Left ventricle myocardium inferior (tissue), 1 donor: ENCODE results near the gene ZNF280B. TPM values are rescaled to one million over a fixed set of nuclear protein-coding genes. Genes with fewer than 3 reads are reported as not detected.

ENCODE experiments used
- DNase-seq: peaks from one replicate; pipeline ENCODE4 v3.0.0-alpha.2; 2020
- H3K27ac ChIP-seq: fragments of 200-600 bp; replicated peaks from 2 replicates; pipeline ENCODE4 v1.8.0; 2021
- H3K27me3 ChIP-seq: fragments of 200-600 bp; 2 replicates; pipeline ENCODE4 v1.8.0; 2021; ENCODE audit warnings: low read depth
- H3K36me3 ChIP-seq: fragments of 200-600 bp; 2 replicates; pipeline ENCODE4 v1.8.0; 2021
- H3K4me1 ChIP-seq: fragments of 200-600 bp; 2 replicates; pipeline ENCODE4 v1.8.0; 2021
- H3K4me3 ChIP-seq: fragments of 200-600 bp; 2 replicates; pipeline ENCODE4 v1.8.0; 2021; ENCODE audit warnings: mild to moderate bottlenecking, moderate library complexity
- H3K9me3 ChIP-seq: fragments of 200-600 bp; replicated peaks from 2 replicates; pipeline ENCODE4 v1.8.0; 2021
- CTCF ChIP-seq: fragments of 200-600 bp; IDR thresholded peaks from 2 replicates; pipeline ENCODE4 v1.8.0; 2021; ENCODE audit warnings: antibody characterized with exemption, mild to moderate bottlenecking, borderline replicate concordance
- intact Hi-C: fragments of 100-400 bp; cut with micrococcal nuclease; formaldehyde crosslinking; loops from one replicate; pipeline ENCODE4 v1.11.0; 2022
- long read RNA-seq: library from polyadenylated mRNA; unstranded; transcript quantifications from one replicate; pipeline ENCODE4 v2.0.0, GENCODE V29; 2021
- total RNA-seq: library from RNA; stranded (reverse); fragmentation: NEBNext Ultra II Directional; extraction: Animal tissue kit (Norgen Biotek cat#: 25700); gene quantifications from one replicate; pipeline ENCODE4 v1.2.1, GENCODE V29; 2021
- donor health status: DM: no; HTN: yes; CAD: no; lungs with severe emphysema.

ZNF280B gene
- 0.96 TPM for total RNA-seq
- long read RNA-seq, full-length matches to known transcripts: 2 of 2 reads
- long read RNA-seq, partial matches to known transcripts: 0 of 2 reads
- long read RNA-seq, other reads (novel, unspliced or antisense): 0 of 2 reads

DNA sequence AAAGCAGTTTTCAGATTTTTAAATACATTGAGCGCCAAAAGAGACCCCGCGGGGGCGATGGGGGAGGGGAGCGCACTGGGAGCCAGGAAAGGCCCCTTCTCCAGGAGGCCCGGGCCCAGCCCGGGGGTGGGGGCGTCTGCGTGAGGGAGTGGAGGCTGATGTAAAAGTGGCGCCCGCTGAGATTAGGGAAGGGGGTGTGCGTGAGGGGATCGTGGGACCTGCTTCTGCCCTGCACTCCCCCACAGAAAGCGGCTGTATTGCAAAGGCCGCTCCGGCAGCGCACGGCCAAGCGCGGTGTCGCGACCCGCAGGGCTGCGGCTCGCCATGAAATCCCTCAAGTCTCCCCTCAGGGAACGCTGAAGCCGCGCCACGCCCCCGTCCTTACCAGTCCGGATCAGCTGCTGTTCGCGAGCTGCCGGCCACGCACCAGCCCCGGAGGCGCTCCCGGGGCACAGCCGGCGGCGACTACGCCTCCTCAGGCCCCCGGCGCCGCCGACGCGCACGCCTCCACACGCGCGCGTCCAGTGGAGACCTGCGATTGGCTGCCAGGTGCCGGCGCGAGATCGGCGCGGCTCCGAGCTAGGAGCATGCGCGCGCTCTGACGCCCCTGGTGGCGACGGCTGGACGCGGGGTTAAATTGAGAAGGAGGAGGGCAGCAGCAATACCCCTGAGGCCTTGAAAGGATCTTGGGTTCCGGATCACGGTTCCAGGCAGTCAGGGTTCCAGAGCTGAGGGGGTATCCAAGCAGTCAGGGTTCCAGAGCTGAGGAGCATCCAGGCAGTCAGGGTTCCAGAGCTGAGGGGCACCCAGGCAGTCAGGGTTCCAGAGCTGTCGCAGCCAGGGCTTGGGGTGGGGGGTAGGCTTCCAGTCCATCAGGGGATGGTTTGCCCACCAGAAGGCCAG, at the start of gene ZNF280B:
TSS of gene ZNF280B (minus strand) at position 469 of the 903 bp plus-strand sequence. CDS start 19,344 bp downstream, outside the sequence.
- peak; percentile 50 for TF ChIP-seq CTCF
- peaks cover 47% of the 10 kb centered on the region for H3K27me3 ChIP-seq
- no peak within 1 kb of the TSS for H3K27ac ChIP-seq
- H3K4me3 ChIP-seq: peak within 1 kb of the TSS; percentile 68
- no peaks in the 10 kb centered on the region for H3K36me3 ChIP-seq
- intact Hi-C loops: no loop called here
- DNase-seq: peak; percentile 46
- H3K4me1 ChIP-seq: peaks cover 7% of the 10 kb centered on the region
- H3K9me3 ChIP-seq: peaks cover 33% of the 10 kb centered on the region

GRCh38 chr22:22556995-22557925, 48.7 kb upstream of the ZNF280B start:
- no peak for TF ChIP-seq CTCF
- Histone ChIP-seq H3K4me1 (peaks cover 9% of the 10 kb centered on the region), H3K36me3 (no peaks in the 10 kb centered on the region), H3K27ac (no peak overlapping the region), H3K4me3 (no peak overlapping the region), H3K9me3 (no peaks in the 10 kb centered on the region), H3K27me3 (peaks cover 7% of the 10 kb centered on the region)
- intact Hi-C loops: no loop called here
- DNase-seq: no peak

DNA sequence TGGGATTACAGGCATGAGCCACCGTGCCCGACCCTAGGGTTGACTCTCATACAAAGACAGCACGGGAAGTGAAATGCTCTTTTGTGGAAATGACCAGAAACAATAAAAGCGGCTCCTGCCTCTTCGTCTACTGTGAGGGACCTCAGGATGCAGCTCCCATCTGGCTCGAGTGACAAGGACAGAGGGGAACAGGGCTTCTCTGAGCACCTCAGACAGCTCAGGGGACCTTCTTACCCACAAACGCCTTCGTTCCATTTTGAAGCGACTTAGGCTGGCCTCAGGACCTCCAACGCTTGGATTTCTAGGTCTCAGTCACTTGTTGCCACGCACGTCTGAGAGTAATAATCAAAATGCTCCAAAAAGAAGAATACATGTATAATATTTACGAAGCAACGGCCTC, 48.0 kb upstream of the ZNF280B start:
- peaks cover 9% of the 10 kb centered on the region for H3K4me1 ChIP-seq
- no peak overlapping the region for H3K27ac ChIP-seq
- peaks cover 7% of the 10 kb centered on the region for H3K27me3 ChIP-seq
- intact Hi-C loops: no loop called here
- no peaks in the 10 kb centered on the region for H3K9me3 ChIP-seq
- no peak for DNase-seq
- no peak for TF ChIP-seq CTCF
- H3K4me3 ChIP-seq: no peak overlapping the region
- H3K36me3 ChIP-seq: no peaks in the 10 kb centered on the region

GRCh38 chr22:22555596-22555995, 47.1 kb upstream of the ZNF280B start:
- Histone ChIP-seq H3K9me3 (no peaks in the 10 kb centered on the region), H3K36me3 (no peaks in the 10 kb centered on the region), H3K4me1 (peaks cover 9% of the 10 kb centered on the region), H3K27me3 (peaks cover 7% of the 10 kb centered on the region), H3K27ac (no peak overlapping the region), H3K4me3 (no peak overlapping the region)
- intact Hi-C loops: no loop called here
- TF ChIP-seq CTCF: no peak
- no peak for DNase-seq

GRCh38 chr22:22554587-22555284, 46.2 kb upstream of the ZNF280B start:
- no peak for DNase-seq
- TF ChIP-seq CTCF: no peak
- Histone ChIP-seq H3K27ac (no peak overlapping the region), H3K9me3 (no peaks in the 10 kb centered on the region), H3K36me3 (no peaks in the 10 kb centered on the region), H3K27me3 (peaks cover 16% of the 10 kb centered on the region), H3K4me1 (peaks cover 9% of the 10 kb centered on the region), H3K4me3 (no peak overlapping the region)
- intact Hi-C loops: no loop called here
